HepG2 (cell line): ENCODE measurements around the gene JHY. TPM values are rescaled to one million over a fixed set of nuclear protein-coding genes. Genes with fewer than 3 reads are reported as not detected.

Experiments
- ATAC-seq: fragments of 200-7000 bp; cut with Tn5 transposase; 3 replicates; pipeline ENCODE4 v1.9.1; 2020; ENCODE audit warnings: mild to moderate bottlenecking, moderate library complexity
- BruUV-seq: library from RNA; stranded (reverse); fragments of 400-500 nt; replicated peaks from 2 replicates; lab custom pipeline; 2021; lab: Mats Ljungman, UMichigan
- CTCF ChIA-PET: fragments of 300-600 bp; formaldehyde crosslinking; extraction: SDS; loops from one replicate; lab custom pipeline; 2021; ENCODE audit warnings: low total read pairs, inconsistent platforms, low intra/inter-chr PET ratio; lab: Yijun Ruan, JAX
- POLR2A ChIA-PET: fragments of 350-600 bp; sonication (Branson Sonifier 250); formaldehyde crosslinking; loops from one replicate; lab custom pipeline; 2020; ENCODE audit warnings: antibody characterized with exemption, inconsistent platforms; lab: Yijun Ruan, JAX
- DNase-seq: peaks from one replicate; pipeline ENCODE4 v3.0.0-alpha.2; 2015; ENCODE audit warnings: low spot score
- FAIRE-seq: peaks from 3 replicates; lab custom pipeline; 2011; peaks lifted over from hg19 to GRCh38; lab: Jason Lieb, UNC
- H2AFZ ChIP-seq: one replicate; pipeline ENCODE4 v1.6.1; 2011; ENCODE audit warnings: low read length, inconsistent platforms
- H3K27ac ChIP-seq: fragments of 300-600 bp; 3 replicates; pipeline ENCODE4 v1.8.0; 2011; ENCODE audit warnings: mixed run types, mild to moderate bottlenecking, mixed read lengths, low read length, inconsistent platforms; ENCODE audit not compliant: insufficient read depth; ENCODE audit errors: extremely low read length
- H3K27me3 ChIP-seq, 2 experiments: fragments of 200-600 bp in 1 of 2; 2 replicates in 1 of 2; 3 replicates in 1 of 2; pipeline versions ENCODE4 v1.6.0 to v1.8.0; 2011; ENCODE audit warnings: low read length in 2 of 2, mild to moderate bottlenecking in 2 of 2, moderate library complexity in 2 of 2, inconsistent platforms in 1 of 2; ENCODE audit not compliant: insufficient read depth in 2 of 2, control insufficient read depth in 1 of 2
- H3K36me3 ChIP-seq, 2 experiments: fragments of 200-600 bp in 1 of 2; replicated peaks in 1 of 2; 2 replicates in 1 of 2; 3 replicates in 1 of 2; pipeline versions ENCODE4 v1.5.1 to v1.8.0; 2011; ENCODE audit warnings: low read length in 2 of 2, inconsistent platforms in 1 of 2; ENCODE audit not compliant: insufficient read depth in 2 of 2, control insufficient read depth in 1 of 2
- H3K4me1 ChIP-seq: 2 replicates; pipeline ENCODE4 v1.5.1; 2012; ENCODE audit warnings: low read length, inconsistent platforms; ENCODE audit not compliant: insufficient read depth
- H3K4me2 ChIP-seq: 2 replicates; pipeline ENCODE4 v1.6.0; 2011; ENCODE audit warnings: low read depth, low read length, inconsistent platforms
- H3K4me3 ChIP-seq, 3 experiments: fragments of 200-600 bp in 1 of 3; sonication (generic), shearing (Covaris generic) in 1 of 3; replicated peaks in 1 of 3; 2 replicates each; pipeline ENCODE4 v1.5.1; 2011 to 2016; ENCODE audit warnings: low read length in 3 of 3, inconsistent platforms in 2 of 3, low read depth in 2 of 3, mild to moderate bottlenecking in 2 of 3, control low read depth in 1 of 3, mixed read lengths in 1 of 3; ENCODE audit not compliant: insufficient read depth in 1 of 3
- H3K79me2 ChIP-seq: one replicate; pipeline ENCODE4 v1.6.1; 2011; ENCODE audit warnings: low read length, inconsistent platforms; ENCODE audit not compliant: insufficient read depth
- H3K9ac ChIP-seq: 2 replicates; pipeline ENCODE4 v1.6.0; 2011; ENCODE audit warnings: mild to moderate bottlenecking, low read depth, low read length, inconsistent platforms; ENCODE audit not compliant: insufficient read depth
- H3K9me3 ChIP-seq: 2 replicates; pipeline ENCODE4 v1.5.1; 2012; ENCODE audit warnings: mild to moderate bottlenecking, low read length
- H4K20me1 ChIP-seq: 2 replicates; pipeline ENCODE4 v1.6.0; 2011; ENCODE audit warnings: inconsistent platforms, mild to moderate bottlenecking, low read length, moderate library complexity; ENCODE audit not compliant: insufficient read depth
- FOXA1 ChIP-seq, 2 experiments: fragments of 450-650 bp in 1 of 2; sonication (generic) in 1 of 2; formaldehyde crosslinking in 1 of 2; IDR thresholded peaks; 2 replicates each; pipeline versions ENCODE4 v1.4.0 to v1.6.1; 2016 to 2020; ENCODE audit warnings: missing genetic modification reagents in 1 of 2
- HES4 ChIP-seq: sonication (generic); formaldehyde crosslinking; IDR thresholded peaks from 2 replicates; pipeline ENCODE4 v1.9.0; 2021; ENCODE audit warnings: mild to moderate bottlenecking, missing genetic modification reagents, borderline replicate concordance
- SP2 ChIP-seq: sonication (generic); formaldehyde crosslinking; IDR thresholded peaks from 2 replicates; pipeline ENCODE4 v1.5.1; 2020; ENCODE audit warnings: mild to moderate bottlenecking, missing genetic modification reagents
- ZNF180 ChIP-seq: sonication (generic); formaldehyde crosslinking; IDR thresholded peaks from 2 replicates; pipeline ENCODE4 v1.4.0; 2020; ENCODE audit warnings: low read depth, missing genetic modification reagents, borderline replicate concordance
- WGBS: methylation state at CpG from one replicate; pipeline ENCODE4 v1.1.6; 2017; ENCODE audit warnings: low lambda C conversion rate; 5-methylcytosine and 5-hydroxymethylcytosine counted together
- in situ Hi-C: cut with HindIII; loops from 2 replicates; pipeline ENCODE4 v1.10.0; 2017; ENCODE audit warnings: low pct_unique_long_range_greater_than_20kb; ENCODE audit not compliant: extremely low pct_ligation_motif_present
- intact Hi-C: fragments of 100-400 bp; cut with micrococcal nuclease; formaldehyde crosslinking; loops from one replicate; pipeline ENCODE4 v1.10.0; 2022; ENCODE audit not compliant: unreplicated experiment
- polyA plus RNA-seq, 8 experiments: library from polyadenylated mRNA; depleted of rRNA in 3 of 8; stranded (reverse) in 7 of 8; unstranded in 1 of 8; fragments of >200 nt; fragmentation: Illumina TruSeq in 4 of 8; extraction: Trizol in 4 of 8; gene quantifications; 2 replicates each; pipeline versions ENCODE4 v1.2.1 to v1.2.3, GENCODE V29; 2011 to 2016; ENCODE audit warnings: low read depth in 4 of 8, missing spikeins in 1 of 8, mixed read lengths in 1 of 8; ENCODE audit not compliant: insufficient read depth in 1 of 8
- total RNA-seq, 5 experiments: library from RNA; depleted of rRNA; stranded (reverse); fragments of >200 nt; fragmentation: Illumina TruSeq; extraction: Trizol; gene quantifications; 2 replicates each; pipeline ENCODE4 v1.2.3, GENCODE V29; 2016; ENCODE audit warnings: low read depth in 1 of 5
- TF ChIP-seq, protein P1 (sequence below): sonication (generic); formaldehyde crosslinking; IDR thresholded peaks from 2 replicates; pipeline ENCODE4 v1.5.1; 2020; ENCODE audit warnings: mild to moderate bottlenecking, missing genetic modification reagents, moderate library complexity
- TF ChIP-seq, protein P2 (sequence below): sonication (generic); formaldehyde crosslinking; IDR thresholded peaks from 2 replicates; pipeline ENCODE4 v1.5.0; 2020; ENCODE audit warnings: missing genetic modification reagents
- TF ChIP-seq, protein P3 (sequence below): sonication (generic); formaldehyde crosslinking; IDR thresholded peaks from 2 replicates; pipeline ENCODE4 v1.5.0; 2020; ENCODE audit warnings: mild to moderate bottlenecking, missing genetic modification reagents, borderline replicate concordance

The JHY gene
- total and polyA plus RNA-seq, 2 of the 13 experiments (the other 11 are each of a cell fraction or from before 2014, with no cell fraction given) = not detected

DNA sequence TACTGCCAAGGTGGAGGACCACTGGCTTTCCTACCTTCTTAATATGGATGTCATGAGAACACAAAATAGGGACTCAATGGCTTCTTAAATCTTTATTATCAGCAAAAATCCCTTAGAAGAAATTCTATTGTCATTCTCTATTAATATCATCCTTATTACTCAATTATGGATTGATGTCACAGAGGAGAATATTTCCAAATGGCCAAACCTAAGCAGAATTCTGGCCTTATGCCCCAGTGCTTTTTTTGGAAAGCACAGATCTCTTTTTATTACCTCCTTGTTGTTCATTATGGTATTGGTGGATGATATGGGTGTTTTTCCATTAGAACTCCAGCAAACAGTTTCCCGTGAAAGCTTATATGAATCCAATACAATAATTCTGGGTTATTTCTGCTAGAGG, 34.4 kb upstream of the JHY start:
- in situ Hi-C loops (no loop called here), intact Hi-C loops (no loop called here)
- POLR2A ChIA-PET = no interaction called here
- ATAC-seq (no peak), DNase-seq (no peak), FAIRE-seq (no peak)
- CTCF ChIA-PET = no interaction called here
- Histone ChIP-seq H3K9ac (no peak overlapping the region), H3K36me3 (no peaks in the 10 kb centered on the region), H4K20me1 (no peaks in the 10 kb centered on the region; the same call in 1 of the 2 replicates), H3K27ac (no peak overlapping the region), H3K27me3 (peaks cover 2 to 38% of the 10 kb centered on the region in 2 experiments; a peak in 2 of 5 replicates), H3K9me3 (no peaks in the 10 kb centered on the region), H3K79me2 (no peaks in the 10 kb centered on the region), H3K4me1 (peaks cover 8% of the 10 kb centered on the region), H3K4me3 (no peak overlapping the region), H2AFZ (no peak overlapping the region), H3K4me2 (no peak overlapping the region)
- 0% methylated on average over 1 of the region's 1 CpG for WGBS
- no TSS peak for BruUV-seq
- TF ChIP-seq, protein P1, sequence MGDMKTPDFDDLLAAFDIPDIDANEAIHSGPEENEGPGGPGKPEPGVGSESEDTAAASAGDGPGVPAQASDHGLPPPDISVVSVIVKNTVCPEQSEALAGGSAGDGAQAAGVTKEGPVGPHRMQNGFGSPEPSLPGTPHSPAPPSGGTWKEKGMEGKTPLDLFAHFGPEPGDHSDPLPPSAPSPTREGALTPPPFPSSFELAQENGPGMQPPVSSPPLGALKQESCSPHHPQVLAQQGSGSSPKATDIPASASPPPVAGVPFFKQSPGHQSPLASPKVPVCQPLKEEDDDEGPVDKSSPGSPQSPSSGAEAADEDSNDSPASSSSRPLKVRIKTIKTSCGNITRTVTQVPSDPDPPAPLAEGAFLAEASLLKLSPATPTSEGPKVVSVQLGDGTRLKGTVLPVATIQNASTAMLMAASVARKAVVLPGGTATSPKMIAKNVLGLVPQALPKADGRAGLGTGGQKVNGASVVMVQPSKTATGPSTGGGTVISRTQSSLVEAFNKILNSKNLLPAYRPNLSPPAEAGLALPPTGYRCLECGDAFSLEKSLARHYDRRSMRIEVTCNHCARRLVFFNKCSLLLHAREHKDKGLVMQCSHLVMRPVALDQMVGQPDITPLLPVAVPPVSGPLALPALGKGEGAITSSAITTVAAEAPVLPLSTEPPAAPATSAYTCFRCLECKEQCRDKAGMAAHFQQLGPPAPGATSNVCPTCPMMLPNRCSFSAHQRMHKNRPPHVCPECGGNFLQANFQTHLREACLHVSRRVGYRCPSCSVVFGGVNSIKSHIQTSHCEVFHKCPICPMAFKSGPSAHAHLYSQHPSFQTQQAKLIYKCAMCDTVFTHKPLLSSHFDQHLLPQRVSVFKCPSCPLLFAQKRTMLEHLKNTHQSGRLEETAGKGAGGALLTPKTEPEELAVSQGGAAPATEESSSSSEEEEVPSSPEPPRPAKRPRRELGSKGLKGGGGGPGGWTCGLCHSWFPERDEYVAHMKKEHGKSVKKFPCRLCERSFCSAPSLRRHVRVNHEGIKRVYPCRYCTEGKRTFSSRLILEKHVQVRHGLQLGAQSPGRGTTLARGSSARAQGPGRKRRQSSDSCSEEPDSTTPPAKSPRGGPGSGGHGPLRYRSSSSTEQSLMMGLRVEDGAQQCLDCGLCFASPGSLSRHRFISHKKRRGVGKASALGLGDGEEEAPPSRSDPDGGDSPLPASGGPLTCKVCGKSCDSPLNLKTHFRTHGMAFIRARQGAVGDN (CRISPR knock-in tag) = no peak
- TF ChIP-seq HES4 (CRISPR knock-in tag) (no peak), ZNF180 (CRISPR knock-in tag) (no peak), FOXA1 (IDR thresholded peaks at IDR 0.05) (no peak), FOXA1 (CRISPR knock-in tag; IDR thresholded peaks at IDR 0.05) (no peak), SP2 (CRISPR knock-in tag) (no peak)
- TF ChIP-seq, protein P2, sequence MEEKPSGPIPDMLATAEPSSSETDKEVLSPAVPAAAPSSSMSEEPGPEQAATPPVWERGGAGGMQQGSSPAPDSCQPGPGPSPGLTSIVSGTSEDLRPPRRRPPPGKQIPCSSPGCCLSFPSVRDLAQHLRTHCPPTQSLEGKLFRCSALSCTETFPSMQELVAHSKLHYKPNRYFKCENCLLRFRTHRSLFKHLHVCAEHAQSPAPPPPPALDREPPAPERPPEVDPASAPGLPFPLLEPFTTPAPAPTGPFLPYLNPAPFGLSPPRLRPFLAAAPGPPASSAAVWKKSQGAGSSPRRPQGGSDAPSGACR (CRISPR knock-in tag) = no peak
- TF ChIP-seq, protein P3, sequence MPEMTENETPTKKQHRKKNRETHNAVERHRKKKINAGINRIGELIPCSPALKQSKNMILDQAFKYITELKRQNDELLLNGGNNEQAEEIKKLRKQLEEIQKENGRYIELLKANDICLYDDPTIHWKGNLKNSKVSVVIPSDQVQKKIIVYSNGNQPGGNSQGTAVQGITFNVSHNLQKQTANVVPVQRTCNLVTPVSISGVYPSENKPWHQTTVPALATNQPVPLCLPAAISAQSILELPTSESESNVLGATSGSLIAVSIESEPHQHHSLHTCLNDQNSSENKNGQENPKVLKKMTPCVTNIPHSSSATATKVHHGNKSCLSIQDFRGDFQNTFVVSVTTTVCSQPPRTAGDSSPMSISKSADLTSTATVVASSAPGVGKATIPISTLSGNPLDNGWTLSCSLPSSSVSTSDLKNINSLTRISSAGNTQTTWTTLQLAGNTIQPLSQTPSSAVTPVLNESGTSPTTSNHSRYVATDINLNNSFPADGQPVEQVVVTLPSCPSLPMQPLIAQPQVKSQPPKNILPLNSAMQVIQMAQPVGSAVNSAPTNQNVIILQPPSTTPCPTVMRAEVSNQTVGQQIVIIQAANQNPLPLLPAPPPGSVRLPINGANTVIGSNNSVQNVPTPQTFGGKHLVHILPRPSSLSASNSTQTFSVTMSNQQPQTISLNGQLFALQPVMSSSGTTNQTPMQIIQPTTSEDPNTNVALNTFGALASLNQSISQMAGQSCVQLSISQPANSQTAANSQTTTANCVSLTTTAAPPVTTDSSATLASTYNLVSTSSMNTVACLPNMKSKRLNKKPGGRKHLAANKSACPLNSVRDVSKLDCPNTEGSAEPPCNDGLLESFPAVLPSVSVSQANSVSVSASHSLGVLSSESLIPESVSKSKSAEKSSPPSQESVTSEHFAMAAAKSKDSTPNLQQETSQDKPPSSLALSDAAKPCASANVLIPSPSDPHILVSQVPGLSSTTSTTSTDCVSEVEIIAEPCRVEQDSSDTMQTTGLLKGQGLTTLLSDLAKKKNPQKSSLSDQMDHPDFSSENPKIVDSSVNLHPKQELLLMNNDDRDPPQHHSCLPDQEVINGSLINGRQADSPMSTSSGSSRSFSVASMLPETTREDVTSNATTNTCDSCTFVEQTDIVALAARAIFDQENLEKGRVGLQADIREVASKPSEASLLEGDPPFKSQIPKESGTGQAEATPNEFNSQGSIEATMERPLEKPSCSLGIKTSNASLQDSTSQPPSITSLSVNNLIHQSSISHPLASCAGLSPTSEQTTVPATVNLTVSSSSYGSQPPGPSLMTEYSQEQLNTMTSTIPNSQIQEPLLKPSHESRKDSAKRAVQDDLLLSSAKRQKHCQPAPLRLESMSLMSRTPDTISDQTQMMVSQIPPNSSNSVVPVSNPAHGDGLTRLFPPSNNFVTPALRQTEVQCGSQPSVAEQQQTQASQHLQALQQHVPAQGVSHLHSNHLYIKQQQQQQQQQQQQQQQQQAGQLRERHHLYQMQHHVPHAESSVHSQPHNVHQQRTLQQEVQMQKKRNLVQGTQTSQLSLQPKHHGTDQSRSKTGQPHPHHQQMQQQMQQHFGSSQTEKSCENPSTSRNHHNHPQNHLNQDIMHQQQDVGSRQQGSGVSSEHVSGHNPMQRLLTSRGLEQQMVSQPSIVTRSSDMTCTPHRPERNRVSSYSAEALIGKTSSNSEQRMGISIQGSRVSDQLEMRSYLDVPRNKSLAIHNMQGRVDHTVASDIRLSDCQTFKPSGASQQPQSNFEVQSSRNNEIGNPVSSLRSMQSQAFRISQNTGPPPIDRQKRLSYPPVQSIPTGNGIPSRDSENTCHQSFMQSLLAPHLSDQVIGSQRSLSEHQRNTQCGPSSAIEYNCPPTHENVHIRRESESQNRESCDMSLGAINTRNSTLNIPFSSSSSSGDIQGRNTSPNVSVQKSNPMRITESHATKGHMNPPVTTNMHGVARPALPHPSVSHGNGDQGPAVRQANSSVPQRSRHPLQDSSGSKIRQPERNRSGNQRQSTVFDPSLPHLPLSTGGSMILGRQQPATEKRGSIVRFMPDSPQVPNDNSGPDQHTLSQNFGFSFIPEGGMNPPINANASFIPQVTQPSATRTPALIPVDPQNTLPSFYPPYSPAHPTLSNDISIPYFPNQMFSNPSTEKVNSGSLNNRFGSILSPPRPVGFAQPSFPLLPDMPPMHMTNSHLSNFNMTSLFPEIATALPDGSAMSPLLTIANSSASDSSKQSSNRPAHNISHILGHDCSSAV = no peak
